Activated CD8-positive, alpha-beta T cell treated with anti-CD3 and anti-CD28 coated beads for 36 hours (primary cell): ENCODE data around the gene SPRR2G. TPM values are rescaled to one million over a fixed set of nuclear protein-coding genes. Genes with fewer than 3 reads are reported as not detected.

Experiments used
- ATAC-seq: fragments of 200-7000 bp; cut with Tn5 transposase; one replicate; pipeline ENCODE4 v1.10.0; 2021; ENCODE audit warnings: mild to moderate bottlenecking, moderate library complexity
- CTCF ChIA-PET: fragments of 350-600 bp; sonication (Branson Sonifier 250); formaldehyde crosslinking; loops from one replicate; lab custom pipeline; 2021; ENCODE audit warnings: antibody characterized with exemption; lab: Charles Lee
- POLR2A ChIA-PET: fragments of 350-600 bp; sonication (Branson Sonifier 250); formaldehyde crosslinking; loops from one replicate; lab custom pipeline; 2021; ENCODE audit warnings: antibody characterized with exemption; lab: Charles Lee
- DNase-seq: peaks from one replicate; pipeline ENCODE4 v3.0.0-alpha.2; 2020
- H3K27ac Mint-ChIP-seq: one replicate; pipeline ENCODE4 v1.8.0; 2021; ENCODE audit warnings: mild to moderate bottlenecking, mixed read lengths
- H3K27me3 Mint-ChIP-seq: one replicate; pipeline ENCODE4 v1.8.0; 2021; ENCODE audit warnings: mixed read lengths
- H3K36me3 Mint-ChIP-seq: one replicate; pipeline ENCODE4 v1.8.0; 2021; ENCODE audit warnings: low read depth, mixed read lengths
- H3K4me1 Mint-ChIP-seq: one replicate; pipeline ENCODE4 v1.8.0; 2021; ENCODE audit warnings: low read depth, mixed read lengths
- H3K4me3 Mint-ChIP-seq: one replicate; pipeline ENCODE4 v1.8.0; 2021; ENCODE audit warnings: mild to moderate bottlenecking, moderate library complexity, mixed read lengths
- H3K9me3 Mint-ChIP-seq: one replicate; pipeline ENCODE4 v1.8.0; 2021; ENCODE audit warnings: mixed read lengths
- CTCF ChIP-seq: fragments of 200-600 bp; IDR thresholded peaks from one replicate; pipeline ENCODE4 v1.8.0; 2022; ENCODE audit warnings: antibody characterized with exemption, mild to moderate bottlenecking
- intact Hi-C: fragments of 100-400 bp; cut with micrococcal nuclease; formaldehyde crosslinking; loops from one replicate; pipeline ENCODE4 v1.10.0; 2022
- total RNA-seq, 2 experiments: library from RNA; stranded (reverse); gene quantifications; one replicate each; pipeline ENCODE4 v1.2.3, GENCODE V29; 2021

Gene SPRR2G
- total RNA-seq, 2 experiments from 2014 or later: not detected

GRCh38 chr1:153155541-153155940, 4.9 kb upstream of the SPRR2G start:
- Mint-ChIP-seq H3K4me3 (no peak overlapping the region), H3K27me3 (peaks cover 18% of the 10 kb centered on the region), H3K9me3 (peaks cover 14% of the 10 kb centered on the region), H3K36me3 (no peaks in the 10 kb centered on the region), H3K4me1 (no peaks in the 10 kb centered on the region), H3K27ac (no peak overlapping the region)
- intact Hi-C loops: no loop called here
- ChIA-PET CTCF (no interaction called here), POLR2A (no interaction called here)
- DNase-seq (no peak), ATAC-seq (no peak)
- no peak for TF ChIP-seq CTCF

- H3K4me3 Mint-ChIP-seq: no peak overlapping the region
- H3K27me3 Mint-ChIP-seq: peaks cover 25% of the 10 kb centered on the region
- DNase-seq (no peak), ATAC-seq (no peak)
- no peak overlapping the region for H3K27ac Mint-ChIP-seq
- intact Hi-C loops: no loop called here
- H3K4me1 Mint-ChIP-seq: no peaks in the 10 kb centered on the region
- ChIA-PET POLR2A (no interaction called here), CTCF (interaction anchor here (1.1 kb wide), 1 partner anchor 76 kb away, joined by 3 read pairs; no protein-coding TSS in a partner anchor)
- no peaks in the 10 kb centered on the region for H3K36me3 Mint-ChIP-seq
- TF ChIP-seq CTCF: no peak
- H3K9me3 Mint-ChIP-seq: peaks cover 2% of the 10 kb centered on the region
Measured at GRCh38 chr1:153152481-153152880, 1.8 kb upstream of the SPRR2G start.

GRCh38 chr1:153141377-153141776, 9.3 kb downstream of the SPRR2G start:
- Mint-ChIP-seq H3K27ac (no peak overlapping the region), H3K9me3 (no peaks in the 10 kb centered on the region), H3K27me3 (peaks cover 24% of the 10 kb centered on the region), H3K4me1 (no peaks in the 10 kb centered on the region), H3K36me3 (no peaks in the 10 kb centered on the region), H3K4me3 (no peak overlapping the region)
- TF ChIP-seq CTCF: no peak
- ChIA-PET POLR2A (no interaction called here), CTCF (no interaction called here)
- ATAC-seq: no peak
- intact Hi-C loops: no loop called here
- no peak for DNase-seq

- ChIA-PET POLR2A (no interaction called here), CTCF (no interaction called here)
- ATAC-seq (no peak), DNase-seq (no peak)
- Mint-ChIP-seq H3K4me3 (no peak overlapping the region), H3K36me3 (no peaks in the 10 kb centered on the region), H3K27ac (no peak overlapping the region), H3K4me1 (no peaks in the 10 kb centered on the region), H3K9me3 (no peaks in the 10 kb centered on the region), H3K27me3 (peaks cover 25% of the 10 kb centered on the region)
- intact Hi-C loops: no loop called here
- no peak for TF ChIP-seq CTCF
Measured at GRCh38 chr1:153140484-153140883, 10.2 kb downstream of the SPRR2G start.

- H3K36me3 Mint-ChIP-seq: no peaks in the 10 kb centered on the region
- ChIA-PET CTCF (no interaction called here), POLR2A (no interaction called here)
- intact Hi-C loops: no loop called here
- no peak for TF ChIP-seq CTCF
- DNase-seq (no peak), ATAC-seq (no peak)
- no peaks in the 10 kb centered on the region for H3K9me3 Mint-ChIP-seq
- no peak overlapping the region for H3K4me3 Mint-ChIP-seq
- peaks cover 40% of the 10 kb centered on the region for H3K27me3 Mint-ChIP-seq
- no peaks in the 10 kb centered on the region for H3K4me1 Mint-ChIP-seq
- no peak overlapping the region for H3K27ac Mint-ChIP-seq
Measured at GRCh38 chr1:153133743-153134142, 16.9 kb downstream of the SPRR2G start.
